ENCODE results near the gene CD200R1. TPM values are rescaled to one million over a fixed set of nuclear protein-coding genes. Genes with fewer than 3 reads are reported as not detected.

CD200R1 gene
- total RNA-seq, 4 donors from 2014 or later = 1.6 to 3.3 (median 1.7) TPM

GRCh38 chr3:112980080-112980479 is 5.2 kb upstream of the CD200R1 start:
- Histone ChIP-seq H3K27ac (replicated peaks in 1 of 4) (no peak overlapping the region), H3K9me3 (no peaks in the 10 kb centered on the region), H3K4me3 (no peak overlapping the region), H3K36me3 (no peaks in the 10 kb centered on the region), H3K4me1 (peaks cover 0 to 6% (median under 1%) of the 10 kb centered on the region in 4 donors), H3K27me3 (no peaks in the 10 kb centered on the region)
- intact Hi-C loops (cut with DNase I) = loop anchor here (2.0 kb wide), 2 partner anchors 337 to 399 kb away; no protein-coding TSS in a partner anchor
- 27% methylated on average over 1 of the region's 1 CpG for WGBS
- DNase-seq (ENCODE audit: extremely low spot score) = no peak
- TF ChIP-seq EP300 (IDR thresholded peaks at IDR 0.05) = no peak
- TF ChIP-seq CTCF (IDR thresholded peaks at IDR 0.05) = no peak
- no peak for TF ChIP-seq POLR2AphosphoS5 (IDR thresholded peaks at IDR 0.05)
- no peak for TF ChIP-seq POLR2A (IDR thresholded peaks at IDR 0.05; ENCODE audit: low read depth)

GRCh38 chr3:112979244-112979832 is 4.4 kb upstream of the CD200R1 start:
- no peak for DNase-seq (ENCODE audit: extremely low spot score)
- no peak overlapping the region for H3K27ac ChIP-seq (replicated peaks in 1 of 4)
- H3K9me3 ChIP-seq = no peaks in the 10 kb centered on the region
- H3K4me3 ChIP-seq = no peak overlapping the region
- TF ChIP-seq POLR2A (IDR thresholded peaks at IDR 0.05; ENCODE audit: low read depth) (no peak), CTCF (IDR thresholded peaks at IDR 0.05) (peak; percentile 71 to 75 (median 73))
- intact Hi-C loops (cut with DNase I) = loop anchor here (2.0 kb wide), 1 partner anchor 245 kb away; no protein-coding TSS in a partner anchor
- WGBS = 68% methylated on average over 1 of the region's 1 CpG
- H3K36me3 ChIP-seq = no peaks in the 10 kb centered on the region
- no peaks in the 10 kb centered on the region for H3K27me3 ChIP-seq
- H3K4me1 ChIP-seq = peaks cover 0 to under 1% (median 0%) of the 10 kb centered on the region in 4 donors

GRCh38 chr3:112976953-112977352 is 2.0 kb upstream of the CD200R1 start:
- Histone ChIP-seq H3K36me3 (no peaks in the 10 kb centered on the region), H3K9me3 (no peaks in the 10 kb centered on the region), H3K27me3 (no peaks in the 10 kb centered on the region), H3K4me1 (no peaks in the 10 kb centered on the region), H3K27ac (replicated peaks in 1 of 4) (no peak overlapping the region), H3K4me3 (no peak overlapping the region)
- 72% methylated on average over 2 of the region's 2 CpGs for WGBS
- DNase-seq (ENCODE audit: extremely low spot score) = no peak
- TF ChIP-seq EP300 (IDR thresholded peaks at IDR 0.05) (no peak), POLR2AphosphoS5 (IDR thresholded peaks at IDR 0.05) (no peak), POLR2A (IDR thresholded peaks at IDR 0.05; ENCODE audit: low read depth) (no peak), CTCF (IDR thresholded peaks at IDR 0.05) (no peak)
- intact Hi-C loops (cut with DNase I) = no loop called here

- TF ChIP-seq EP300 (IDR thresholded peaks at IDR 0.05) (no peak), CTCF (IDR thresholded peaks at IDR 0.05) (no peak), POLR2A (IDR thresholded peaks at IDR 0.05; ENCODE audit: low read depth) (no peak), POLR2AphosphoS5 (IDR thresholded peaks at IDR 0.05) (no peak)
- H3K27ac ChIP-seq (replicated peaks in 1 of 4) = no peak overlapping the region
- DNase-seq (ENCODE audit: extremely low spot score) = no peak
- no peaks in the 10 kb centered on the region for H3K4me1 ChIP-seq
- no peaks in the 10 kb centered on the region for H3K9me3 ChIP-seq
- H3K4me3 ChIP-seq = no peak overlapping the region
- H3K36me3 ChIP-seq = no peaks in the 10 kb centered on the region
- no peaks in the 10 kb centered on the region for H3K27me3 ChIP-seq
- intact Hi-C loops (cut with DNase I) = no loop called here
Observed at GRCh38 chr3:112976001-112976400, 1.1 kb upstream of the CD200R1 start.

GRCh38 chr3:112974178-112974517 is 755 bp downstream of the CD200R1 start:
- Histone ChIP-seq H3K4me1 (no peaks in the 10 kb centered on the region), H3K27me3 (no peaks in the 10 kb centered on the region), H3K27ac (replicated peaks in 1 of 4) (no peak overlapping the region), H3K9me3 (no peaks in the 10 kb centered on the region), H3K36me3 (no peaks in the 10 kb centered on the region), H3K4me3 (peak overlapping the region; percentile 0 to 32 (median 14))
- TF ChIP-seq CTCF (IDR thresholded peaks at IDR 0.05) (no peak), EP300 (IDR thresholded peaks at IDR 0.05) (no peak)
- WGBS = 91% methylated on average over 2 of the region's 2 CpGs
- intact Hi-C loops (cut with DNase I) = no loop called here
- no peak for DNase-seq (ENCODE audit: extremely low spot score)

Data from esophagus muscularis mucosa (tissue), 4 donors.